Measurements from ENCODE around the gene KIF26B.
"Not testable (repeated sequence)": the region's sequence is repeated elsewhere in the genome, so short reads cannot be mapped to it uniquely, and the experiment has no call there.

The KIF26B gene

GRCh38 chr1:245353915-245354775, 199.4 kb downstream of the KIF26B start:
- no peak overlapping the region for H3K4me3 ChIP-seq (ENCODE audit: insufficient read length, low read depth)
- peaks cover 4% of the 10 kb centered on the region; the same call in 1 of the 2 replicates for H3K9me3 ChIP-seq (ENCODE audit: insufficient read depth, low read length)
- no peaks in the 10 kb centered on the region for H3K36me3 ChIP-seq (ENCODE audit: insufficient read depth, insufficient read length, low read length)
- H3K4me1 ChIP-seq (ENCODE audit: insufficient read depth, insufficient read length) = peaks cover 4% of the 10 kb centered on the region
- no peaks in the 10 kb centered on the region for H3K27me3 ChIP-seq (ENCODE audit: insufficient read depth, insufficient read length)
- H3K9ac ChIP-seq (ENCODE audit: insufficient read length, low read depth) = no peak overlapping the region
- DNase-seq (ENCODE audit: low read depth, low spot score) = no peak
- no peak for TF ChIP-seq ZNF274 (IDR thresholded peaks at IDR 0.05; ENCODE audit: low read depth, low read length)
- TF ChIP-seq SUZ12 (IDR thresholded peaks at IDR 0.05; ENCODE audit: extremely low read depth, insufficient read depth, insufficient read length) = no peak
- TF ChIP-seq YY1 (IDR thresholded peaks at IDR 0.05; ENCODE audit: insufficient read depth, insufficient read length) = no peak

GRCh38 chr1:245355851-245356630, 201.3 kb downstream of the KIF26B start:
- H3K9ac ChIP-seq (ENCODE audit: insufficient read length, low read depth); H3K36me3 ChIP-seq (ENCODE audit: insufficient read depth, insufficient read length, low read length); H3K4me1 ChIP-seq (ENCODE audit: insufficient read depth, insufficient read length); H3K4me3 ChIP-seq (ENCODE audit: insufficient read length, low read depth); H3K27me3 ChIP-seq (ENCODE audit: insufficient read depth, insufficient read length); H3K9me3 ChIP-seq (ENCODE audit: insufficient read depth, low read length); DNase-seq (ENCODE audit: low read depth, low spot score): not testable (repeated sequence)

- Histone ChIP-seq H3K4me1 (ENCODE audit: insufficient read depth, insufficient read length) (peaks cover 4% of the 10 kb centered on the region), H3K4me3 (ENCODE audit: insufficient read length, low read depth) (no peak overlapping the region), H3K27me3 (ENCODE audit: insufficient read depth, insufficient read length) (no peaks in the 10 kb centered on the region), H3K36me3 (ENCODE audit: insufficient read depth, insufficient read length, low read length) (no peaks in the 10 kb centered on the region), H3K9me3 (ENCODE audit: insufficient read depth, low read length) (peaks cover 4% of the 10 kb centered on the region; the same call in 1 of the 2 replicates), H3K9ac (ENCODE audit: insufficient read length, low read depth) (no peak overlapping the region)
- DNase-seq (ENCODE audit: low read depth, low spot score) = no peak
- TF ChIP-seq SUZ12 (IDR thresholded peaks at IDR 0.05; ENCODE audit: extremely low read depth, insufficient read depth, insufficient read length) (no peak), ZNF274 (IDR thresholded peaks at IDR 0.05; ENCODE audit: low read depth, low read length) (no peak), YY1 (IDR thresholded peaks at IDR 0.05; ENCODE audit: insufficient read depth, insufficient read length) (no peak)
These were observed 202.3 kb downstream of the KIF26B start for GRCh38 chr1:245356891-245357585.

GRCh38 chr1:245359101-245359680, 204.4 kb downstream of the KIF26B start:
- H3K9ac ChIP-seq (ENCODE audit: insufficient read length, low read depth); H3K4me3 ChIP-seq (ENCODE audit: insufficient read length, low read depth); H3K27me3 ChIP-seq (ENCODE audit: insufficient read depth, insufficient read length); H3K4me1 ChIP-seq (ENCODE audit: insufficient read depth, insufficient read length); H3K36me3 ChIP-seq (ENCODE audit: insufficient read depth, insufficient read length, low read length); DNase-seq (ENCODE audit: low read depth, low spot score): not testable (repeated sequence)
- H3K9me3 ChIP-seq (ENCODE audit: insufficient read depth, low read length) = peaks cover 12% of the 10 kb centered on the region; the same call in 1 of the 2 replicates

GRCh38 chr1:245361065-245361464, 206.3 kb downstream of the KIF26B start:
- Histone ChIP-seq H3K27me3 (ENCODE audit: insufficient read depth, insufficient read length) (no peaks in the 10 kb centered on the region), H3K9me3 (ENCODE audit: insufficient read depth, low read length) (peaks cover 12% of the 10 kb centered on the region; the same call in 1 of the 2 replicates), H3K9ac (ENCODE audit: insufficient read length, low read depth) (no peak overlapping the region), H3K36me3 (ENCODE audit: insufficient read depth, insufficient read length, low read length) (no peaks in the 10 kb centered on the region), H3K4me3 (ENCODE audit: insufficient read length, low read depth) (no peak overlapping the region), H3K4me1 (ENCODE audit: insufficient read depth, insufficient read length) (no peaks in the 10 kb centered on the region)
- TF ChIP-seq ZNF274 (IDR thresholded peaks at IDR 0.05; ENCODE audit: low read depth, low read length) (no peak), SUZ12 (IDR thresholded peaks at IDR 0.05; ENCODE audit: extremely low read depth, insufficient read depth, insufficient read length) (no peak), YY1 (IDR thresholded peaks at IDR 0.05; ENCODE audit: insufficient read depth, insufficient read length) (no peak)
- no peak for DNase-seq (ENCODE audit: low read depth, low spot score)

- Histone ChIP-seq H3K36me3 (ENCODE audit: insufficient read depth, insufficient read length, low read length) (peaks cover 2% of the 10 kb centered on the region), H3K9ac (ENCODE audit: insufficient read length, low read depth) (no peak overlapping the region), H3K4me3 (ENCODE audit: insufficient read length, low read depth) (no peak overlapping the region), H3K4me1 (ENCODE audit: insufficient read depth, insufficient read length) (no peaks in the 10 kb centered on the region), H3K27me3 (ENCODE audit: insufficient read depth, insufficient read length) (no peaks in the 10 kb centered on the region), H3K9me3 (ENCODE audit: insufficient read depth, low read length) (peaks cover 12% of the 10 kb centered on the region; the same call in 1 of the 2 replicates)
- TF ChIP-seq SUZ12 (IDR thresholded peaks at IDR 0.05; ENCODE audit: extremely low read depth, insufficient read depth, insufficient read length) (no peak), ZNF274 (IDR thresholded peaks at IDR 0.05; ENCODE audit: low read depth, low read length) (no peak), YY1 (IDR thresholded peaks at IDR 0.05; ENCODE audit: insufficient read depth, insufficient read length) (no peak)
- no peak for DNase-seq (ENCODE audit: low read depth, low spot score)
These were observed 207.2 kb downstream of the KIF26B start for GRCh38 chr1:245361951-245362350.

Measured in NT2/D1 (cell line).